Omental fat pad (tissue), 4 donors: Measurements from ENCODE around the gene DNAH1. TPM values are rescaled to one million over a fixed set of nuclear protein-coding genes. Genes with fewer than 3 reads are reported as not detected.
A peak's percentile ranks its signal among the peaks of the same experiment; 100 is the strongest.
"Not testable (repeated sequence)": the region's sequence is repeated elsewhere in the genome, so short reads cannot be mapped to it uniquely, and the experiment has no call there.

Experiments used
- ATAC-seq: fragments of 150-250 bp; one replicate; pipeline ENCODE4 v1.9.1; 2016; ENCODE audit warnings: mild to moderate bottlenecking, moderate library complexity; ENCODE audit not compliant: low FRiP score
- DNase-seq: peaks from one replicate; pipeline ENCODE4 v3.0.0-alpha.2; 2019; ENCODE audit warnings: low spot score
- CTCF ChIP-seq, 3 donors: fragments of 450-650 bp; IDR thresholded peaks; one replicate each; pipeline ENCODE4 v1.5.1; 2016 to 2017; ENCODE audit warnings: antibody characterized with exemption in 3 of 3, mild to moderate bottlenecking in 3 of 3, moderate library complexity in 2 of 3
- total RNA-seq, 4 donors: library from RNA; depleted of rRNA; stranded (reverse); fragments of >200 nt; gene quantifications; one replicate each; pipeline ENCODE4 v1.1.0, GENCODE V29; 2016

DNAH1 gene
- total RNA-seq, 4 donors from 2014 or later: 6.7 to 24.9 (median 14.1) TPM

GRCh38 chr3:52327486-52328290 is 11.6 kb downstream of the DNAH1 start:
- DNase-seq (no peak), ATAC-seq (no peak)
- no peak for TF ChIP-seq CTCF (IDR thresholded peaks at IDR 0.05)

GRCh38 chr3:52328536-52329080 is 12.5 kb downstream of the DNAH1 start:
- ATAC-seq (no peak), DNase-seq (no peak)

GRCh38 chr3:52330194-52330805 is 14.2 kb downstream of the DNAH1 start:
- no peak for DNase-seq
- no peak for TF ChIP-seq CTCF (IDR thresholded peaks at IDR 0.05)
- no peak for ATAC-seq

More at GRCh38 chr3:52328536-52329080, 12.5 kb downstream of the DNAH1 start:
- TF ChIP-seq CTCF (IDR thresholded peaks at IDR 0.05): no peak

GRCh38 chr3:52331091-52331490 is 15.0 kb downstream of the DNAH1 start:
- ATAC-seq: no peak
- no peak for TF ChIP-seq CTCF (IDR thresholded peaks at IDR 0.05)
- DNase-seq: no peak

GRCh38 chr3:52331906-52332305 is 15.8 kb downstream of the DNAH1 start:
- no peak for TF ChIP-seq CTCF (IDR thresholded peaks at IDR 0.05)
- DNase-seq (no peak), ATAC-seq (peak; percentile 49)

GRCh38 chr3:52333869-52334557 is 17.9 kb downstream of the DNAH1 start:
- ATAC-seq: no peak
- DNase-seq: no peak
- no peak for TF ChIP-seq CTCF (IDR thresholded peaks at IDR 0.05)

GRCh38 chr3:52338131-52338530 is 22.0 kb downstream of the DNAH1 start:
- not testable (repeated sequence) for ATAC-seq, DNase-seq
